Left lung (tissue), 10 donors: ENCODE measurements around the gene COL18A1. TPM values are rescaled to one million over a fixed set of nuclear protein-coding genes. Genes with fewer than 3 reads are reported as not detected.

Experiments used
- ATAC-seq: fragments of 200-7000 bp; cut with Tn5 transposase; one replicate; pipeline ENCODE4 v1.9.1; 2020; ENCODE audit warnings: moderate library complexity
- DNase-seq, 4 donors: peaks; one replicate each; pipeline ENCODE4 v3.0.0-alpha.2; 2013 to 2020
- H3K27ac ChIP-seq, 2 donors: fragments of 200-600 bp; sonication (generic) in 1 of 2; one replicate each; pipeline versions ENCODE4 v1.5.0 to v1.8.0; 2020 to 2021
- H3K27me3 ChIP-seq, 2 donors: fragments of 200-600 bp; sonication (generic) in 1 of 2; one replicate each; pipeline versions ENCODE4 v1.5.0 to v1.8.0; 2020 to 2021
- H3K36me3 ChIP-seq, 2 donors: fragments of 200-600 bp; sonication (generic) in 1 of 2; one replicate each; pipeline versions ENCODE4 v1.5.0 to v1.8.0; 2020 to 2021
- H3K4me1 ChIP-seq, 2 donors: fragments of 200-600 bp; one replicate each; pipeline ENCODE4 v1.8.0; 2021
- H3K4me3 ChIP-seq, 2 donors: fragments of 200-600 bp; sonication (generic) in 1 of 2; one replicate each; pipeline versions ENCODE4 v1.5.0 to v1.8.0; 2020 to 2021; ENCODE audit warnings: mild to moderate bottlenecking in 1 of 2
- H3K9me3 ChIP-seq, 2 donors: fragments of 200-600 bp; sonication (generic) in 1 of 2; one replicate each; pipeline versions ENCODE4 v1.5.0 to v1.8.0; 2020 to 2021
- CTCF ChIP-seq, 2 donors: fragments of 200-600 bp; sonication (generic) in 1 of 2; IDR thresholded peaks; one replicate each; pipeline versions ENCODE4 v1.5.0 to v1.8.0; 2021; ENCODE audit warnings: antibody characterized with exemption in 2 of 2
- intact Hi-C, 2 donors: fragments of 100-400 bp; cut with DNase I; formaldehyde crosslinking; loops; one replicate each; pipeline versions ENCODE4 v1.11.2 to v1.14.2; 2022
- polyA plus RNA-seq, 6 donors: library from polyadenylated mRNA; unstranded; fragments of 120-200 nt; gene quantifications; one replicate each; pipeline ENCODE4 v1.2.1, GENCODE V29; 2013; ENCODE audit not compliant: insufficient read length in 6 of 6
- total RNA-seq, 2 donors: library from RNA; stranded (reverse); fragmentation: NEBNext Ultra II Directional; extraction: Animal tissue kit (Norgen Biotek cat#: 25700); gene quantifications; one replicate each; pipeline ENCODE4 v1.2.1, GENCODE V29; 2021
- donor health status: DM: no; HTN: yes; CAD: no.
- donor health status: DM: no; HTN: no; CAD: no.

COL18A1 gene
- total and polyA plus RNA-seq, 8 donors: 39.3 to 90.2 (median 64.0) TPM

- H3K4me3 ChIP-seq: no peak overlapping the region
- H3K36me3 ChIP-seq: no peaks in the 10 kb centered on the region
- intact Hi-C loops: no loop called here
- no peak for TF ChIP-seq CTCF (IDR thresholded peaks at IDR 0.05)
- no peaks in the 10 kb centered on the region for H3K27me3 ChIP-seq
- H3K9me3 ChIP-seq: no peaks in the 10 kb centered on the region
- H3K4me1 ChIP-seq: no peaks in the 10 kb centered on the region
- H3K27ac ChIP-seq: no peak overlapping the region
- ATAC-seq (no peak), DNase-seq (peak in 1 of 4 donors; percentile 73)
These were observed 10.4 kb downstream of the COL18A1 start for GRCh38 chr21:45415188-45415942.

GRCh38 chr21:45415943-45416611 is 11.1 kb downstream of the COL18A1 start:
- ATAC-seq (no peak), DNase-seq (peak in 1 of 4 donors; percentile 73)
- no peaks in the 10 kb centered on the region for H3K4me1 ChIP-seq
- no peaks in the 10 kb centered on the region for H3K9me3 ChIP-seq
- no peak for TF ChIP-seq CTCF (IDR thresholded peaks at IDR 0.05)
- no peaks in the 10 kb centered on the region for H3K27me3 ChIP-seq
- intact Hi-C loops: no loop called here
- H3K36me3 ChIP-seq: no peaks in the 10 kb centered on the region
- H3K27ac ChIP-seq: no peak overlapping the region
- no peak overlapping the region for H3K4me3 ChIP-seq

- H3K4me1 ChIP-seq: no peaks in the 10 kb centered on the region
These were observed 11.7 kb downstream of the COL18A1 start for GRCh38 chr21:45416620-45417019.

GRCh38 chr21:45417256-45417950 is 12.4 kb downstream of the COL18A1 start:
- intact Hi-C loops: no loop called here
- DNase-seq: peak in 1 of 4 donors; percentile 59
- Histone ChIP-seq H3K36me3 (no peaks in the 10 kb centered on the region), H3K27ac (no peak overlapping the region), H3K4me3 (no peak overlapping the region), H3K27me3 (no peaks in the 10 kb centered on the region), H3K4me1 (no peaks in the 10 kb centered on the region), H3K9me3 (no peaks in the 10 kb centered on the region)
- no peak for TF ChIP-seq CTCF (IDR thresholded peaks at IDR 0.05)
- ATAC-seq: no peak

More at GRCh38 chr21:45416620-45417019, 11.7 kb downstream of the COL18A1 start:
- H3K27me3 ChIP-seq: no peaks in the 10 kb centered on the region
- no peak overlapping the region for H3K27ac ChIP-seq
- DNase-seq (peak in 1 of 4 donors; percentile 43), ATAC-seq (no peak)
- H3K9me3 ChIP-seq: no peaks in the 10 kb centered on the region
- intact Hi-C loops: no loop called here
- no peak for TF ChIP-seq CTCF (IDR thresholded peaks at IDR 0.05)
- H3K36me3 ChIP-seq: no peaks in the 10 kb centered on the region
- H3K4me3 ChIP-seq: no peak overlapping the region

GRCh38 chr21:45417951-45418300 is 13.0 kb downstream of the COL18A1 start:
- Histone ChIP-seq H3K36me3 (no peaks in the 10 kb centered on the region), H3K9me3 (no peaks in the 10 kb centered on the region), H3K4me1 (no peaks in the 10 kb centered on the region), H3K4me3 (no peak overlapping the region), H3K27me3 (no peaks in the 10 kb centered on the region), H3K27ac (no peak overlapping the region)
- ATAC-seq (no peak), DNase-seq (no peak)
- intact Hi-C loops: no loop called here
- TF ChIP-seq CTCF (IDR thresholded peaks at IDR 0.05): no peak
